ENCODE data around the gene DLGAP5. TPM values are rescaled to one million over a fixed set of nuclear protein-coding genes. Genes with fewer than 3 reads are reported as not detected.

Gene DLGAP5
- total RNA-seq, 1 donor from 2014 or later: 4.2 TPM

GRCh38 chr14:55116246-55117030, 74.9 kb downstream of the DLGAP5 start:
- Histone ChIP-seq H3K4me3 (ENCODE audit: low read length in 3 of 3) (no peak overlapping the region), H3K27me3 (ENCODE audit: control insufficient read depth in 3 of 3, insufficient read depth in 3 of 3, low read length in 3 of 3) (no peaks in the 10 kb centered on the region), H3K36me3 (ENCODE audit: control insufficient read depth in 3 of 3, insufficient read depth in 3 of 3, low read length in 3 of 3) (no peaks in the 10 kb centered on the region), H3K9ac (ENCODE audit: low read depth in 1 of 3, low read length in 3 of 3) (no peak overlapping the region), H3K9me3 (ENCODE audit: control insufficient read depth in 3 of 3, low read length in 3 of 3) (no peaks in the 10 kb centered on the region), H3K27ac (ENCODE audit: low read depth, low read length) (no peak overlapping the region), H3K4me1 (ENCODE audit: control insufficient read depth in 3 of 3, insufficient read depth in 3 of 3, low read length in 3 of 3) (peaks cover 0 to 16% (median 4%) of the 10 kb centered on the region in 3 donors)

- no peak overlapping the region for H3K9ac ChIP-seq (ENCODE audit: low read depth in 1 of 3, low read length in 3 of 3)
These were observed 75.5 kb downstream of the DLGAP5 start for GRCh38 chr14:55115861-55116245.

GRCh38 chr14:55115460-55115859, 75.9 kb downstream of the DLGAP5 start:
- H3K9ac ChIP-seq (ENCODE audit: low read depth in 1 of 3, low read length in 3 of 3): no peak overlapping the region
- H3K27me3 ChIP-seq (ENCODE audit: control insufficient read depth in 3 of 3, insufficient read depth in 3 of 3, low read length in 3 of 3): no peaks in the 10 kb centered on the region
- H3K9me3 ChIP-seq (ENCODE audit: control insufficient read depth in 3 of 3, low read length in 3 of 3): no peaks in the 10 kb centered on the region
- no peak overlapping the region for H3K27ac ChIP-seq (ENCODE audit: low read depth, low read length)
- no peaks in the 10 kb centered on the region for H3K36me3 ChIP-seq (ENCODE audit: control insufficient read depth in 3 of 3, insufficient read depth in 3 of 3, low read length in 3 of 3)
- peaks cover 0 to 16% (median 4%) of the 10 kb centered on the region in 3 donors for H3K4me1 ChIP-seq (ENCODE audit: control insufficient read depth in 3 of 3, insufficient read depth in 3 of 3, low read length in 3 of 3)
- H3K4me3 ChIP-seq (ENCODE audit: low read length in 3 of 3): no peak overlapping the region

More at GRCh38 chr14:55115861-55116245, 75.5 kb downstream of the DLGAP5 start:
- Histone ChIP-seq H3K9me3 (ENCODE audit: control insufficient read depth in 3 of 3, low read length in 3 of 3) (no peaks in the 10 kb centered on the region), H3K4me1 (ENCODE audit: control insufficient read depth in 3 of 3, insufficient read depth in 3 of 3, low read length in 3 of 3) (peaks cover 0 to 16% (median 4%) of the 10 kb centered on the region in 3 donors), H3K27me3 (ENCODE audit: control insufficient read depth in 3 of 3, insufficient read depth in 3 of 3, low read length in 3 of 3) (no peaks in the 10 kb centered on the region), H3K27ac (ENCODE audit: low read depth, low read length) (no peak overlapping the region), H3K36me3 (ENCODE audit: control insufficient read depth in 3 of 3, insufficient read depth in 3 of 3, low read length in 3 of 3) (no peaks in the 10 kb centered on the region), H3K4me3 (ENCODE audit: low read length in 3 of 3) (no peak overlapping the region)

- no peak overlapping the region for H3K9ac ChIP-seq (ENCODE audit: low read depth in 1 of 3, low read length in 3 of 3)
- H3K27me3 ChIP-seq (ENCODE audit: control insufficient read depth in 3 of 3, insufficient read depth in 3 of 3, low read length in 3 of 3): no peaks in the 10 kb centered on the region
- H3K36me3 ChIP-seq (ENCODE audit: control insufficient read depth in 3 of 3, insufficient read depth in 3 of 3, low read length in 3 of 3): no peaks in the 10 kb centered on the region
- H3K9me3 ChIP-seq (ENCODE audit: control insufficient read depth in 3 of 3, low read length in 3 of 3): no peaks in the 10 kb centered on the region
- H3K4me1 ChIP-seq (ENCODE audit: control insufficient read depth in 3 of 3, insufficient read depth in 3 of 3, low read length in 3 of 3): peaks cover 0 to 16% (median 4%) of the 10 kb centered on the region in 3 donors
- no peak overlapping the region for H3K27ac ChIP-seq (ENCODE audit: low read depth, low read length)
- no peak overlapping the region for H3K4me3 ChIP-seq (ENCODE audit: low read length in 3 of 3)
These were observed 76.7 kb downstream of the DLGAP5 start for GRCh38 chr14:55114720-55115119.

GRCh38 chr14:55111122-55111708, 80.2 kb downstream of the DLGAP5 start:
- Histone ChIP-seq H3K27me3 (ENCODE audit: control insufficient read depth in 3 of 3, insufficient read depth in 3 of 3, low read length in 3 of 3) (no peaks in the 10 kb centered on the region), H3K9me3 (ENCODE audit: control insufficient read depth in 3 of 3, low read length in 3 of 3) (no peaks in the 10 kb centered on the region)

GRCh38 chr14:55109836-55110235, 81.5 kb downstream of the DLGAP5 start:
- H3K36me3 ChIP-seq (ENCODE audit: control insufficient read depth in 3 of 3, insufficient read depth in 3 of 3, low read length in 3 of 3): no peaks in the 10 kb centered on the region
- peaks cover 17 to 19% (median 17%) of the 10 kb centered on the region in 3 donors for H3K4me1 ChIP-seq (ENCODE audit: control insufficient read depth in 3 of 3, insufficient read depth in 3 of 3, low read length in 3 of 3)
- no peaks in the 10 kb centered on the region for H3K27me3 ChIP-seq (ENCODE audit: control insufficient read depth in 3 of 3, insufficient read depth in 3 of 3, low read length in 3 of 3)
- H3K27ac ChIP-seq (ENCODE audit: low read depth, low read length): no peak overlapping the region
- no peaks in the 10 kb centered on the region for H3K9me3 ChIP-seq (ENCODE audit: control insufficient read depth in 3 of 3, low read length in 3 of 3)
- no peak overlapping the region for H3K9ac ChIP-seq (ENCODE audit: low read depth in 1 of 3, low read length in 3 of 3)
- H3K4me3 ChIP-seq (ENCODE audit: low read length in 3 of 3): no peak overlapping the region

More at GRCh38 chr14:55111122-55111708, 80.2 kb downstream of the DLGAP5 start:
- no peak overlapping the region for H3K27ac ChIP-seq (ENCODE audit: low read depth, low read length)
- H3K4me3 ChIP-seq (ENCODE audit: low read length in 3 of 3): no peak overlapping the region
- peaks cover 14 to 17% (median 17%) of the 10 kb centered on the region in 3 donors for H3K4me1 ChIP-seq (ENCODE audit: control insufficient read depth in 3 of 3, insufficient read depth in 3 of 3, low read length in 3 of 3)
- no peaks in the 10 kb centered on the region for H3K36me3 ChIP-seq (ENCODE audit: control insufficient read depth in 3 of 3, insufficient read depth in 3 of 3, low read length in 3 of 3)
- H3K9ac ChIP-seq (ENCODE audit: low read depth in 1 of 3, low read length in 3 of 3): no peak overlapping the region

- Histone ChIP-seq H3K4me1 (ENCODE audit: control insufficient read depth in 3 of 3, insufficient read depth in 3 of 3, low read length in 3 of 3) (peaks cover 28 to 35% (median 32%) of the 10 kb centered on the region in 3 donors), H3K36me3 (ENCODE audit: control insufficient read depth in 3 of 3, insufficient read depth in 3 of 3, low read length in 3 of 3) (no peaks in the 10 kb centered on the region), H3K9me3 (ENCODE audit: control insufficient read depth in 3 of 3, low read length in 3 of 3) (no peaks in the 10 kb centered on the region), H3K4me3 (ENCODE audit: low read length in 3 of 3) (peak overlapping the region; percentile 1 to 53 (median 49)), H3K27me3 (ENCODE audit: control insufficient read depth in 3 of 3, insufficient read depth in 3 of 3, low read length in 3 of 3) (no peaks in the 10 kb centered on the region), H3K27ac (ENCODE audit: low read depth, low read length) (peak overlapping the region; percentile 96), H3K9ac (ENCODE audit: low read depth in 1 of 3, low read length in 3 of 3) (peak overlapping the region; percentile 10 to 62 (median 56))
These were observed 83.4 kb downstream of the DLGAP5 start for GRCh38 chr14:55107766-55108554.

GRCh38 chr14:55105991-55106390, 85.4 kb downstream of the DLGAP5 start:
- Histone ChIP-seq H3K9ac (ENCODE audit: low read depth in 1 of 3, low read length in 3 of 3) (no peak overlapping the region), H3K27ac (ENCODE audit: low read depth, low read length) (peak overlapping the region; percentile 29), H3K9me3 (ENCODE audit: control insufficient read depth in 3 of 3, low read length in 3 of 3) (no peaks in the 10 kb centered on the region), H3K4me1 (ENCODE audit: control insufficient read depth in 3 of 3, insufficient read depth in 3 of 3, low read length in 3 of 3) (peaks cover 32 to 43% (median 42%) of the 10 kb centered on the region in 3 donors), H3K36me3 (ENCODE audit: control insufficient read depth in 3 of 3, insufficient read depth in 3 of 3, low read length in 3 of 3) (no peaks in the 10 kb centered on the region), H3K27me3 (ENCODE audit: control insufficient read depth in 3 of 3, insufficient read depth in 3 of 3, low read length in 3 of 3) (no peaks in the 10 kb centered on the region), H3K4me3 (ENCODE audit: low read length in 3 of 3) (no peak overlapping the region)

GRCh38 chr14:55103971-55104954, 87.1 kb downstream of the DLGAP5 start:
- peaks cover 32 to 43% (median 42%) of the 10 kb centered on the region in 3 donors for H3K4me1 ChIP-seq (ENCODE audit: control insufficient read depth in 3 of 3, insufficient read depth in 3 of 3, low read length in 3 of 3)
- H3K27ac ChIP-seq (ENCODE audit: low read depth, low read length): peak overlapping the region; percentile 82
- H3K9ac ChIP-seq (ENCODE audit: low read depth in 1 of 3, low read length in 3 of 3): peak overlapping the region in 2 of 3 donors; percentile 14 to 75

More at GRCh38 chr14:55103971-55104954, 87.1 kb downstream of the DLGAP5 start:
- no peaks in the 10 kb centered on the region for H3K27me3 ChIP-seq (ENCODE audit: control insufficient read depth in 3 of 3, insufficient read depth in 3 of 3, low read length in 3 of 3)
- H3K4me3 ChIP-seq (ENCODE audit: low read length in 3 of 3): peak overlapping the region in 1 of 3 donors; percentile 22
- H3K9me3 ChIP-seq (ENCODE audit: control insufficient read depth in 3 of 3, low read length in 3 of 3): no peaks in the 10 kb centered on the region
- no peaks in the 10 kb centered on the region for H3K36me3 ChIP-seq (ENCODE audit: control insufficient read depth in 3 of 3, insufficient read depth in 3 of 3, low read length in 3 of 3)

Data from skeletal muscle tissue (tissue), 4 donors.